ENCODE results near the gene FSTL5. TPM values are rescaled to one million over a fixed set of nuclear protein-coding genes. Genes with fewer than 3 reads are reported as not detected.

Gene FSTL5
- total and polyA plus RNA-seq, 2 of the 13 experiments (the other 11 are each of a cell fraction or from before 2014, with no cell fraction given), result 0.03 to 0.07 TPM

GRCh38 chr4:161714931-161715330 lies 448.9 kb downstream of the FSTL5 start (continued):
- TF ChIP-seq ZNF101 (CRISPR knock-in tag; IDR thresholded peaks at IDR 0.05; ENCODE audit: borderline replicate concordance, low read depth) (no peak), SETDB1 (CRISPR knock-in tag; IDR thresholded peaks at IDR 0.05; ENCODE audit: borderline replicate concordance) (no peak), MIXL1 (CRISPR knock-in tag; IDR thresholded peaks at IDR 0.05) (no peak), ARHGAP35 (CRISPR knock-in tag; IDR thresholded peaks at IDR 0.05; ENCODE audit: borderline replicate concordance) (no peak), ZNF501 (CRISPR knock-in tag; IDR thresholded peaks at IDR 0.05) (no peak)

- Histone ChIP-seq H3K9me3 (ENCODE audit: low read length) (no peaks in the 10 kb centered on the region), H4K20me1 (ENCODE audit: insufficient read depth, low read length) (no peaks in the 10 kb centered on the region), H3K4me3 (replicated peaks in 1 of 3; ENCODE audit: insufficient read depth in 1 of 3, low read depth in 2 of 3, low read length in 3 of 3) (no peak overlapping the region), H3K27ac (ENCODE audit: extremely low read length, insufficient read depth, low read length) (no peak overlapping the region), H3K4me2 (ENCODE audit: low read depth, low read length) (no peak overlapping the region), H3K27me3 (ENCODE audit: control insufficient read depth in 1 of 2, insufficient read depth in 2 of 2, low read length in 2 of 2) (no peaks in the 10 kb centered on the region), H3K9ac (ENCODE audit: insufficient read depth, low read depth, low read length) (no peak overlapping the region), H2AFZ (ENCODE audit: low read length) (no peak overlapping the region), H3K79me2 (ENCODE audit: insufficient read depth, low read length) (no peaks in the 10 kb centered on the region), H3K36me3 (replicated peaks in 1 of 2; ENCODE audit: control insufficient read depth in 1 of 2, insufficient read depth in 2 of 2, low read length in 2 of 2) (no peaks in the 10 kb centered on the region), H3K4me1 (ENCODE audit: insufficient read depth, low read length) (peaks cover 5% of the 10 kb centered on the region; the same call in 1 of the 2 replicates)
- DNase-seq (ENCODE audit: low spot score) (no peak), FAIRE-seq (no peak), ATAC-seq (no peak)
- ChIA-PET POLR2A (no interaction called here), CTCF (ENCODE audit: low intra/inter-chr PET ratio, low total read pairs) (no interaction called here)
- in situ Hi-C loops (cut with HindIII; ENCODE audit: extremely low pct_ligation_motif_present, low pct_unique_long_range_greater_than_20kb), result no loop called here
- BruUV-seq (replicated peaks), result no TSS peak
- 50% methylated on average over 2 of the region's 2 CpGs for WGBS (ENCODE audit: low lambda C conversion rate)
- intact Hi-C loops (cut with micrococcal nuclease; ENCODE audit: unreplicated experiment), result no loop called here
- TF ChIP-seq ZNF572 (CRISPR knock-in tag; IDR thresholded peaks at IDR 0.05), result no peak
- TF ChIP-seq ZFP36L2 (CRISPR knock-in tag; IDR thresholded peaks at IDR 0.05), result no peak
- no peak for TF ChIP-seq KDM6A (CRISPR knock-in tag; IDR thresholded peaks at IDR 0.05; ENCODE audit: low read depth)
- no peak for TF ChIP-seq U2AF1 (optimal IDR thresholded peaks at IDR 0.05; ENCODE audit: low read depth, low read length)
- TF ChIP-seq YY1 (IDR thresholded peaks at IDR 0.05; ENCODE audit: insufficient read depth, insufficient replicate concordance, low read depth, low read length), result no peak
- TF ChIP-seq KDM1A (CRISPR knock-in tag; IDR thresholded peaks at IDR 0.05), result no peak
- TF ChIP-seq ZBTB40 (IDR thresholded peaks at IDR 0.05), result no peak
- TF ChIP-seq ZBTB40 (CRISPR knock-in tag; IDR thresholded peaks at IDR 0.05), result no peak
- no peak for TF ChIP-seq ARID2 (CRISPR knock-in tag; IDR thresholded peaks at IDR 0.05; ENCODE audit: borderline replicate concordance)
These were observed 449.6 kb downstream of the FSTL5 start for GRCh38 chr4:161714022-161714751.
